HEK293 (cell line): ENCODE measurements around the gene PDCD4.

Experiments used
- CTCF ChIA-PET: fragments of 350-600 bp; formaldehyde crosslinking; extraction: SDS; loops from one replicate; lab custom pipeline; 2021; ENCODE audit warnings: antibody characterized with exemption; lab: Yijun Ruan, JAX
- POLR2A ChIA-PET: fragments of 300-600 bp; formaldehyde crosslinking; extraction: SDS; loops from one replicate; lab custom pipeline; 2020; ENCODE audit warnings: antibody characterized with exemption, inconsistent platforms; lab: Yijun Ruan, JAX
- H3K27ac ChIP-seq: fragments of 200-500 bp; sonication (Bioruptor generic); 2 replicates; pipeline ENCODE4 v1.5.1; 2014; ENCODE audit warnings: low read depth, low read length, control low read depth, inconsistent platforms; ENCODE audit errors: extremely low read depth
- H3K36me3 ChIP-seq, 2 experiments: fragments of 200-500 bp in 1 of 2; sonication (Bioruptor generic) in 1 of 2; 1 replicate in 1 of 2; 2 replicates in 1 of 2; pipeline ENCODE4 v1.5.1; 2014 to 2017; ENCODE audit warnings: inconsistent platforms in 2 of 2, low read length in 2 of 2; ENCODE audit not compliant: control insufficient read depth in 2 of 2, insufficient read depth in 1 of 2
- H3K4me1 ChIP-seq: fragments of 200-500 bp; sonication (Bioruptor generic); 2 replicates; pipeline ENCODE4 v1.5.1; 2014; ENCODE audit warnings: mild to moderate bottlenecking, low read length, inconsistent platforms; ENCODE audit not compliant: control insufficient read depth, insufficient read depth
- H3K4me3 ChIP-seq: 2 replicates; pipeline ENCODE4 v1.5.1; 2011; ENCODE audit warnings: low read depth, mild to moderate bottlenecking, control low read depth, low read length, moderate library complexity
- H3K9me3 ChIP-seq: fragments of 200-500 bp; sonication (Bioruptor generic); 2 replicates; pipeline ENCODE4 v1.5.1; 2014; ENCODE audit warnings: low read depth, low read length, inconsistent platforms; ENCODE audit not compliant: control insufficient read depth, insufficient read depth
- BCL11A ChIP-seq: fragments of 450-650 bp; formaldehyde crosslinking; IDR thresholded peaks from 2 replicates; pipeline ENCODE4 v1.5.1; 2016; ENCODE audit warnings: low read depth, missing biosample characterization, missing genetic modification characterization
- GLIS1 ChIP-seq: fragments of 450-650 bp; formaldehyde crosslinking; IDR thresholded peaks from 2 replicates; pipeline ENCODE4 v1.5.1; 2016; ENCODE audit warnings: missing biosample characterization, missing genetic modification characterization
- KLF9 ChIP-seq: fragments of 450-650 bp; formaldehyde crosslinking; IDR thresholded peaks from 2 replicates; pipeline ENCODE4 v1.5.1; 2016; ENCODE audit warnings: missing biosample characterization, missing genetic modification characterization, low read depth
- MEIS1 ChIP-seq: sonication (generic); formaldehyde crosslinking; IDR thresholded peaks from 2 replicates; pipeline ENCODE4 v1.8.1; 2022; ENCODE audit warnings: missing genetic modification reagents, mild to moderate bottlenecking, borderline replicate concordance
- MYNN ChIP-seq: fragments of 450-650 bp; formaldehyde crosslinking; IDR thresholded peaks from 2 replicates; pipeline ENCODE4 v1.5.1; 2016; ENCODE audit warnings: missing biosample characterization, missing genetic modification characterization, borderline replicate concordance
- PRDM1 ChIP-seq: fragments of 450-650 bp; formaldehyde crosslinking; IDR thresholded peaks from 2 replicates; pipeline ENCODE4; 2016; ENCODE audit warnings: missing biosample characterization, missing genetic modification characterization
- PRDM10 ChIP-seq: fragments of 450-650 bp; formaldehyde crosslinking; IDR thresholded peaks from 2 replicates; pipeline ENCODE4 v1.5.1; 2016; ENCODE audit warnings: missing biosample characterization, missing genetic modification characterization
- RBAK ChIP-seq: fragments of 450-650 bp; formaldehyde crosslinking; IDR thresholded peaks from 2 replicates; pipeline ENCODE4 v1.5.1; 2016; ENCODE audit warnings: missing biosample characterization, missing genetic modification characterization
- SCRT1 ChIP-seq: fragments of 450-650 bp; formaldehyde crosslinking; IDR thresholded peaks from 2 replicates; pipeline ENCODE4 v1.5.1; 2016; ENCODE audit warnings: missing biosample characterization, missing genetic modification characterization, borderline replicate concordance
- SCRT2 ChIP-seq: fragments of 450-650 bp; formaldehyde crosslinking; IDR thresholded peaks from 2 replicates; pipeline ENCODE4 v1.5.1; 2016; ENCODE audit warnings: missing biosample characterization, missing genetic modification characterization
- SP2 ChIP-seq: fragments of 450-650 bp; formaldehyde crosslinking; IDR thresholded peaks from 2 replicates; pipeline ENCODE4 v1.5.1; 2016; ENCODE audit warnings: missing biosample characterization, missing genetic modification characterization
- ZBTB17 ChIP-seq: fragments of 450-650 bp; formaldehyde crosslinking; IDR thresholded peaks from 2 replicates; pipeline ENCODE4 v1.5.1; 2016; ENCODE audit warnings: missing biosample characterization, missing genetic modification characterization
- ZBTB44 ChIP-seq: fragments of 450-650 bp; IDR thresholded peaks from 2 replicates; pipeline ENCODE4 v1.5.1; 2018; ENCODE audit warnings: missing biosample characterization, mild to moderate bottlenecking, missing genetic modification characterization
- ZNF16 ChIP-seq: fragments of 450-650 bp; formaldehyde crosslinking; IDR thresholded peaks from 2 replicates; pipeline ENCODE4 v1.5.1; 2016; ENCODE audit warnings: low read depth, missing biosample characterization, missing genetic modification characterization
- ZNF169 ChIP-seq: fragments of 450-650 bp; formaldehyde crosslinking; IDR thresholded peaks from 2 replicates; pipeline ENCODE4 v1.5.1; 2016; ENCODE audit warnings: missing biosample characterization, missing genetic modification characterization
- ZNF214 ChIP-seq: fragments of 450-650 bp; formaldehyde crosslinking; IDR thresholded peaks from 2 replicates; pipeline ENCODE4 v1.5.1; 2017; ENCODE audit warnings: missing biosample characterization, mild to moderate bottlenecking, missing genetic modification characterization, borderline replicate concordance
- ZNF221 ChIP-seq: fragments of 450-650 bp; formaldehyde crosslinking; IDR thresholded peaks from 2 replicates; pipeline ENCODE4 v1.5.1; 2017; ENCODE audit warnings: missing biosample characterization, missing genetic modification characterization, borderline replicate concordance
- ZNF341 ChIP-seq: fragments of 450-650 bp; formaldehyde crosslinking; IDR thresholded peaks from 2 replicates; pipeline ENCODE4; 2016; ENCODE audit warnings: low read depth, missing biosample characterization, missing genetic modification characterization
- ZNF558 ChIP-seq: fragments of 450-650 bp; formaldehyde crosslinking; IDR thresholded peaks from 2 replicates; pipeline ENCODE4 v1.5.1; 2016; ENCODE audit warnings: missing biosample characterization, missing genetic modification characterization
- ZNF580 ChIP-seq: fragments of 450-650 bp; formaldehyde crosslinking; IDR thresholded peaks from 2 replicates; pipeline ENCODE4 v1.5.1; 2016; ENCODE audit warnings: missing biosample characterization, missing genetic modification characterization
- ZNF621 ChIP-seq: fragments of 450-650 bp; formaldehyde crosslinking; IDR thresholded peaks from 2 replicates; pipeline ENCODE4 v1.5.1; 2017; ENCODE audit warnings: missing biosample characterization, missing genetic modification characterization
- ZNF692 ChIP-seq: fragments of 450-650 bp; formaldehyde crosslinking; IDR thresholded peaks from 2 replicates; pipeline ENCODE4 v1.5.1; 2016; ENCODE audit warnings: missing biosample characterization, missing genetic modification characterization

PDCD4 gene

GRCh38 chr10:110873951-110874350, 2.2 kb downstream of the PDCD4 start:
- peaks cover 22 to 29% of the 10 kb centered on the region in 2 experiments for H3K36me3 ChIP-seq
- ChIA-PET CTCF (interaction anchor here (0.7 to 1.0 kb wide), 2 partner anchors 207 to 263 kb away, joined by 3 to 4 read pairs; no protein-coding TSS in a partner anchor), POLR2A (no interaction called here)
- H3K27ac ChIP-seq: no peak overlapping the region
- 0 out of 2 replicates have a peak, but pooled peaks have one; percentile 55 for TF ChIP-seq PRDM1 (tag by site-specific recombination)
- no peak for TF ChIP-seq SCRT1 (tag by site-specific recombination)
- TF ChIP-seq ZNF341: peak; percentile 36; the same call in 1 of the 2 replicates
- TF ChIP-seq ZNF169 (tag by site-specific recombination): no peak
- TF ChIP-seq SP2: no peak
- no peak for TF ChIP-seq BCL11A (tag by site-specific recombination)
- TF ChIP-seq ZBTB17 (tag by site-specific recombination): peak; percentile 86
- peaks cover 10% of the 10 kb centered on the region for H3K4me1 ChIP-seq
- no peaks in the 10 kb centered on the region for H3K9me3 ChIP-seq
- peak overlapping the region; percentile 84 for H3K4me3 ChIP-seq

- ChIA-PET POLR2A (no interaction called here), CTCF (interaction anchor here (1.5 kb wide), 1 partner anchor 18 kb away, joined by 5 read pairs; no protein-coding TSS in a partner anchor)
- no peak overlapping the region for H3K4me3 ChIP-seq
- H3K9me3 ChIP-seq: no peaks in the 10 kb centered on the region
- no peak overlapping the region for H3K27ac ChIP-seq
- H3K36me3 ChIP-seq: peaks cover 37 to 40% of the 10 kb centered on the region in 2 experiments
- peaks cover 8% of the 10 kb centered on the region for H3K4me1 ChIP-seq
- TF ChIP-seq SCRT1 (tag by site-specific recombination): peak; percentile 76; the same call in 1 of the 2 replicates
- TF ChIP-seq SCRT2 (tag by site-specific recombination): peak; percentile 89
- TF ChIP-seq ZNF214 (tag by site-specific recombination): no peak
- TF ChIP-seq, all 188 proteins: peak for 2
Measured at GRCh38 chr10:110876000-110876399, 4.3 kb downstream of the PDCD4 start.

GRCh38 chr10:110876788-110877187, 5.1 kb downstream of the PDCD4 start:
- peaks cover 4% of the 10 kb centered on the region; the same call in 1 of the 2 replicates for H3K4me1 ChIP-seq
- ChIA-PET POLR2A (no interaction called here), CTCF (interaction anchor here (1.5 kb wide), 1 partner anchor 17 kb away, joined by 5 read pairs; no protein-coding TSS in a partner anchor)
- no peaks in the 10 kb centered on the region for H3K9me3 ChIP-seq
- peaks cover 42 to 45% of the 10 kb centered on the region in 2 experiments for H3K36me3 ChIP-seq
- no peak overlapping the region for H3K4me3 ChIP-seq
- no peak overlapping the region for H3K27ac ChIP-seq
- TF ChIP-seq KLF9 (tag by site-specific recombination) (no peak), PRDM10 (tag by site-specific recombination) (no peak), MYNN (no peak), ZNF558 (tag by site-specific recombination) (no peak), ZNF16 (tag by site-specific recombination) (no peak), RBAK (tag by site-specific recombination) (no peak), ZNF692 (tag by site-specific recombination) (no peak), MEIS1 (CRISPR knock-in tag) (no peak), ZNF221 (no peak), ZBTB44 (tag by site-specific recombination) (no peak), ZNF580 (tag by site-specific recombination) (no peak), ZNF621 (tag by site-specific recombination) (no peak), GLIS1 (tag by site-specific recombination) (no peak)
